CD14-positive monocyte (primary cell): ENCODE results near the gene JCAD. TPM values are rescaled to one million over a fixed set of nuclear protein-coding genes. Genes with fewer than 3 reads are reported as not detected.

Experiments
- DNase-seq, 3 donors: peaks; one replicate each; pipeline ENCODE4 v3.0.0-alpha.2; 2011 to 2022
- H2AFZ ChIP-seq: 2 replicates; pipeline ENCODE4 v1.6.0; 2012; ENCODE audit warnings: mild to moderate bottlenecking, low read depth, low read length, inconsistent platforms; ENCODE audit not compliant: insufficient read depth, poor library complexity, severe bottlenecking
- H3K27ac ChIP-seq, 2 donors: 1 replicate in 1 of 2; 2 replicates in 1 of 2; pipeline ENCODE4 v1.5.1; 2012 to 2013; ENCODE audit warnings: low read length in 2 of 2, control low read depth in 1 of 2, inconsistent platforms in 1 of 2, low read depth in 1 of 2, mild to moderate bottlenecking in 1 of 2
- H3K27me3 ChIP-seq, 2 donors: one replicate each; pipeline versions ENCODE4 v1.6.0 to v1.6.1; 2011 to 2013; ENCODE audit warnings: low read length in 2 of 2; ENCODE audit not compliant: control insufficient read depth in 2 of 2, insufficient read depth in 2 of 2
- H3K36me3 ChIP-seq, 2 donors: replicated peaks in 1 of 2; 1 replicate in 1 of 2; 2 replicates in 1 of 2; pipeline versions ENCODE4 v1.5.1 to v1.6.1; 2012 to 2013; ENCODE audit warnings: low read length in 2 of 2, control low read depth in 1 of 2, inconsistent platforms in 1 of 2, mild to moderate bottlenecking in 1 of 2; ENCODE audit not compliant: insufficient read depth in 2 of 2, control insufficient read depth in 1 of 2
- H3K4me1 ChIP-seq, 2 donors: 1 replicate in 1 of 2; 2 replicates in 1 of 2; pipeline versions ENCODE4 v1.5.1 to v1.6.1; 2012 to 2013; ENCODE audit warnings: low read length in 2 of 2, control low read depth in 1 of 2, inconsistent platforms in 1 of 2, mild to moderate bottlenecking in 1 of 2, moderate library complexity in 1 of 2; ENCODE audit not compliant: insufficient read depth in 2 of 2, control insufficient read depth in 1 of 2
- H3K4me2 ChIP-seq: replicated peaks from 2 replicates; pipeline ENCODE3; 2012; ENCODE audit warnings: low read length, moderate library complexity, mild to moderate bottlenecking; ENCODE audit not compliant: poor library complexity, severe bottlenecking; ENCODE audit errors: extremely low read depth
- H3K4me3 ChIP-seq, 3 experiments: fragments of 200-600 bp in 1 of 3; sonication (generic) in 1 of 3; replicated peaks in 1 of 3; 1 replicate in 2 of 3; 2 replicates in 1 of 3; pipeline ENCODE4 v1.5.1; 2011 to 2013; ENCODE audit warnings: low read length in 3 of 3, mild to moderate bottlenecking in 3 of 3, control low read depth in 2 of 3, low read depth in 2 of 3, inconsistent platforms in 1 of 3, moderate library complexity in 1 of 3
- H3K79me2 ChIP-seq: 2 replicates; pipeline ENCODE4 v1.6.0; 2012; ENCODE audit warnings: mild to moderate bottlenecking, control low read depth, inconsistent platforms, low read length, moderate library complexity; ENCODE audit not compliant: insufficient read depth
- H3K9ac ChIP-seq: 2 replicates; pipeline ENCODE4 v1.6.0; 2017; ENCODE audit warnings: low read length, mild to moderate bottlenecking; ENCODE audit not compliant: insufficient read depth, poor library complexity, severe bottlenecking
- H3K9me3 ChIP-seq, 2 donors: replicated peaks in 1 of 2; 1 replicate in 1 of 2; 2 replicates in 1 of 2; pipeline versions ENCODE4 v1.5.1 to v1.6.1; 2012 to 2013; ENCODE audit warnings: low read length in 2 of 2, control low read depth in 1 of 2; ENCODE audit not compliant: control insufficient read depth in 1 of 2, insufficient read depth in 1 of 2
- H4K20me1 ChIP-seq: 2 replicates; pipeline ENCODE4 v1.6.0; 2012; ENCODE audit warnings: mild to moderate bottlenecking, low read length, control low read depth, moderate library complexity; ENCODE audit not compliant: insufficient read depth
- H3K27ac Mint-ChIP-seq, 7 donors: one replicate each; pipeline ENCODE4 v1.8.0; 2020; ENCODE audit warnings: mild to moderate bottlenecking in 7 of 7, mixed read lengths in 7 of 7, moderate library complexity in 6 of 7, inconsistent platforms in 2 of 7
- H3K27me3 Mint-ChIP-seq, 3 donors: one replicate each; pipeline ENCODE4 v1.8.0; 2021 to 2022; ENCODE audit warnings: low read depth in 3 of 3, mild to moderate bottlenecking in 3 of 3, mixed read lengths in 3 of 3, moderate library complexity in 3 of 3, inconsistent platforms in 1 of 3
- H3K36me3 Mint-ChIP-seq, 2 donors: one replicate each; pipeline ENCODE4 v1.8.0; 2020; ENCODE audit warnings: mixed read lengths in 2 of 2, inconsistent platforms in 1 of 2, mild to moderate bottlenecking in 1 of 2
- H3K4me1 Mint-ChIP-seq: one replicate; pipeline ENCODE4 v1.8.0; 2020; ENCODE audit warnings: mild to moderate bottlenecking, mixed read lengths
- H3K4me3 Mint-ChIP-seq, 2 donors: one replicate each; pipeline ENCODE4 v1.8.0; 2020; ENCODE audit warnings: mild to moderate bottlenecking in 2 of 2, mixed read lengths in 2 of 2, moderate library complexity in 1 of 2
- H3K9me3 Mint-ChIP-seq, 7 donors: one replicate each; pipeline ENCODE4 v1.8.0; 2020 to 2022; ENCODE audit warnings: mixed read lengths in 7 of 7, mild to moderate bottlenecking in 6 of 7, moderate library complexity in 6 of 7, inconsistent platforms in 2 of 7
- CTCF ChIP-seq: fragments of 200-600 bp; IDR thresholded peaks from one replicate; pipeline ENCODE4 v1.8.0; 2022; ENCODE audit warnings: antibody characterized with exemption, mild to moderate bottlenecking
- WGBS: methylation state at CpG from one replicate; pipeline ENCODE4 v1.1.5; 2013; ENCODE audit warnings: missing lambda C conversion rate; ENCODE audit not compliant: insufficient coverage; 5-methylcytosine and 5-hydroxymethylcytosine counted together
- intact Hi-C, 2 donors: fragments of 100-400 bp; cut with micrococcal nuclease; formaldehyde crosslinking; loops; one replicate each; pipeline versions ENCODE4 v1.15.0 to v1.15.1; 2023
- polyA plus RNA-seq, 3 donors: library from polyadenylated mRNA; depleted of rRNA in 1 of 3; unstranded in 2 of 3; stranded (reverse) in 1 of 3; fragments of 300-500 nt in 2 of 3; fragments of >200 nt in 1 of 3; fragmentation: Illumina TruSeq in 2 of 3; gene quantifications; 1 replicate in 2 of 3; 2 replicates in 1 of 3; pipeline ENCODE4 v1.2.3, GENCODE V29; 2012 to 2021

Gene JCAD
- polyA plus RNA-seq, 3 donors = not detected

DNA sequence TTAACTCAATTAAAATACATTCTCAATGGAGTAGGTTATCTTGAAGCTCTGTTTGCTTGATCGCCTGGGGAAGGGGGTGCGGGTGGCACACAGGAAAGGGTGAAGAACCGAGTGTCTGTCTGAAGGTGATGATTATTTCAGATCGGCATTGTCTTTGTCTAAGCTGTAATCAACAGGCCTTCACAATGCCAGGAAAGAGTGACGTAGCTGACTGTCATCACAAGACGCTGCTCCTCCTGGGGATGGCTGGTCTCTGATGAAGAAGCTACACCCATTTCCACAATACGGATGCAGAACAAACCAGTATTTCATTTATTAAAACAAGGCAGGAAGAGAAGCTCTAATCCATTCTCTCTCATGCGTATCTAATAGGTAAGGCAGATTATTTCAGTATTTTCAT lies 19.4 kb downstream of the JCAD start:
- H3K27me3 ChIP-seq = peaks cover 0 to 10% of the 10 kb centered on the region in 2 donors
- Mint-ChIP-seq H3K27me3 (peaks cover 10 to 24% (median 14%) of the 10 kb centered on the region in 3 donors), H3K27ac (no peak overlapping the region), H3K4me3 (no peak overlapping the region), H3K36me3 (no peaks in the 10 kb centered on the region), H3K9me3 (peaks cover 0 to 1% (median 0%) of the 10 kb centered on the region in 7 donors), H3K4me1 (peaks cover 8% of the 10 kb centered on the region)
- H3K27ac ChIP-seq = no peak overlapping the region
- 77% methylated on average over 3 of the region's 8 CpGs for WGBS
- H3K9ac ChIP-seq = no peak overlapping the region
- H3K4me2 ChIP-seq = no peak overlapping the region
- no peaks in the 10 kb centered on the region for H3K9me3 ChIP-seq
- H3K36me3 ChIP-seq = no peaks in the 10 kb centered on the region
- no peak overlapping the region for H2AFZ ChIP-seq
- TF ChIP-seq CTCF = no peak
- no peaks in the 10 kb centered on the region for H3K79me2 ChIP-seq
- no peak overlapping the region for H3K4me3 ChIP-seq
- intact Hi-C loops = no loop called here
- no peaks in the 10 kb centered on the region for H4K20me1 ChIP-seq
- H3K4me1 ChIP-seq = no peaks in the 10 kb centered on the region
- DNase-seq = no peak

- Mint-ChIP-seq H3K9me3 (no peaks in the 10 kb centered on the region), H3K4me3 (no peak overlapping the region), H3K4me1 (peaks cover 8% of the 10 kb centered on the region), H3K27ac (no peak overlapping the region), H3K36me3 (no peaks in the 10 kb centered on the region), H3K27me3 (peaks cover 12 to 26% (median 17%) of the 10 kb centered on the region in 3 donors)
- no peak for TF ChIP-seq CTCF
- no peak overlapping the region for H2AFZ ChIP-seq
- DNase-seq = no peak
- H3K27me3 ChIP-seq = peaks cover 0 to 10% of the 10 kb centered on the region in 2 donors
- H3K79me2 ChIP-seq = no peaks in the 10 kb centered on the region
- H3K27ac ChIP-seq = no peak overlapping the region
- H3K4me1 ChIP-seq = no peaks in the 10 kb centered on the region
- H4K20me1 ChIP-seq = no peaks in the 10 kb centered on the region
- intact Hi-C loops = no loop called here
- no peak overlapping the region for H3K9ac ChIP-seq
- no peaks in the 10 kb centered on the region for H3K36me3 ChIP-seq
- H3K9me3 ChIP-seq = no peaks in the 10 kb centered on the region
- no peak overlapping the region for H3K4me2 ChIP-seq
- 100% methylated on average over 7 of the region's 14 CpGs for WGBS
- no peak overlapping the region for H3K4me3 ChIP-seq
Observed at GRCh38 chr10:30039567-30039966, 19.8 kb downstream of the JCAD start.
